ENCODE results near the gene CMAS.
"Not testable (repeated sequence)": the region's sequence is repeated elsewhere in the genome, so short reads cannot be mapped to it uniquely, and the experiment has no call there.

GRCh38 chr12:22099062-22099461, 53.0 kb downstream of the CMAS start:
- not testable (repeated sequence) for TF ChIP-seq CTCF (conservative IDR thresholded peaks at IDR 0.05 in 1 of 2, IDR thresholded peaks at IDR 0.05 in 1 of 2; ENCODE audit: low read depth in 1 of 2, low read length in 2 of 2); EZH2 (IDR thresholded peaks at IDR 0.05; ENCODE audit: low read length, missing control alignments)
